RCC 7860 (cell line): ENCODE data around the gene PLCG1.

ENCODE experiments used
- DNase-seq: peaks from one replicate; pipeline ENCODE4 v3.0.0-alpha.2; 2015; ENCODE audit warnings: low spot score
- FAIRE-seq: peaks from 2 replicates; lab custom pipeline; 2012; peaks lifted over from hg19 to GRCh38; lab: Jason Lieb, UNC

PLCG1 gene

DNA sequence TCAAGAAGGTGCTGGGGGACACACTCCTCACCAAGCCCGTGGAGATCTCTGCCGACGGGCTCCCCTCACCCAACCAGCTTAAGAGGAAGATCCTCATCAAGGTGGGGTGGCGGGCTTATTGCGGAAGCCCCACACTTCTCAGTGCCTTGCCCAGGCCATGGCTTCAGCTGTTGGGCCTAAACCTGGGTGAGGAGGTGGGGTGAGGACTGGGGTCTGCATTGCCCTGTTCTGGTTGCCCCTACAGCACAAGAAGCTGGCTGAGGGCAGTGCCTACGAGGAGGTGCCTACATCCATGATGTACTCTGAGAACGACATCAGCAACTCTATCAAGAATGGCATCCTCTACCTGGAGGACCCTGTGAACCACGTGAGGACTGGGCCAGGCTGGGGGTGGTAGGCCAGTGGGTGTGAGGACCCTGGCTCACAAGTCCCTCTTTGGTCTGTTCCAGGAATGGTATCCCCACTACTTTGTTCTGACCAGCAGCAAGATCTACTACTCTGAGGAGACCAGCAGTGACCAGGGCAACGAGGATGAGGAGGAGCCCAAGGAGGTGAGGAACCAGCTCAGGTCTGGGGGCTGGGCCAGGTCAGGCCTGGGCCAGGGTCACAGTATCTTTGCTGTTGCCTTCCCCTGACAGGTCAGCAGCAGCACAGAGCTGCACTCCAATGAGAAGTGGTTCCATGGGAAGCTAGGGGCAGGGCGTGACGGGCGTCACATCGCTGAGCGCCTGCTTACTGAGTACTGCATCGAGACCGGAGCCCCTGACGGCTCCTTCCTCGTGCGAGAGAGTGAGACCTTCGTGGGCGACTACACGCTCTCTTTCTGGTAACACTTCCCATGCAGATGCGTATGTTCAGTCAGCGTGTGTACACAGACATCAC, 27.9 kb downstream of the PLCG1 start:
- no peak for DNase-seq
- FAIRE-seq = no peak

DNA sequence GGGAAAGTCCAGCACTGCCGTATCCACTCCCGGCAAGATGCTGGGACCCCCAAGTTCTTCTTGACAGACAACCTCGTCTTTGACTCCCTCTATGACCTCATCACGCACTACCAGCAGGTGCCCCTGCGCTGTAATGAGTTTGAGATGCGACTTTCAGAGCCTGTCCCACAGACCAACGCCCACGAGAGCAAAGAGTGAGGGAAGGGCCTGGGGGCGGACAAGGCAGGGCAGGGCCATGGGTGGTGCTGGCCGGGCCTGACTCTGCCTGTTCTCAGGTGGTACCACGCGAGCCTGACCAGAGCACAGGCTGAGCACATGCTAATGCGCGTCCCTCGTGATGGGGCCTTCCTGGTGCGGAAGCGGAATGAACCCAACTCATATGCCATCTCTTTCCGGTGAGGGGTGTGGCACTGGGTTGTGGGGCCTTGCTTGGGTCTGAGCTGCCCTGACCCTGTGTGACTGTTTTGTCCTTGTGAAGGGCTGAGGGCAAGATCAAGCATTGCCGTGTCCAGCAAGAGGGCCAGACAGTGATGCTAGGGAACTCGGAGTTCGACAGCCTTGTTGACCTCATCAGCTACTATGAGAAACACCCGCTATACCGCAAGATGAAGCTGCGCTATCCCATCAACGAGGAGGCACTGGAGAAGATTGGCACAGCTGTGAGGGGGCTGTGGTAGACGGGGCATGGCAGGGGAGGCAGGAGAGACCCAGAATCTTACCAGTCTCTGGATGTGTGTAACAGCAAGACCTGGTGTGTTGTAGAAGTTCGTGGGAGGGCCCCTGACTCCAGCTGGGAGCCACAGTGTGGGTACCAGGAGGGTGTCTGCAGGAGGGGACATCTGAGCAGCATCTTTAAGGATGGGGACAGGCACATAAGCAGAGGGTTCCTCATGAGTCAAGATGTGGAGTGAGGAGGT, 29.1 kb downstream of the PLCG1 start:
- no peak for FAIRE-seq
- no peak for DNase-seq

DNA sequence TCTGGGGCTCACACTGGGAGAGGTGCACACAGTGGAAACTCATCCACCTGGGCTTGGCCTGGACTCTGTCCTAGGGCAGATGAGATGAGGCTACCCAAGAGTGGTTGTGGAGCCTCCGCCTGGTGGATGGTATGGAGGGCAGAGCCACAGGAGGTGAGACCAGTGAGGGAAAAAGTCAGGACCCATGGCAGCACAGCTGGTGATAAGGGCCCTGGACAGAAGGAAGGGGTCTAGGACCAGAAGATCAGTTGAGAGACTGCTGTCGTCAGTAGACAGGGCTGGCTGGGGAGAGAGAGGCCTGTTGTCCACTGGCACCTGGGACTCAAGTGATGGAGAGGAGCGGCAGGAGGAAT, 29.8 kb downstream of the PLCG1 start:
- FAIRE-seq (no peak), DNase-seq (no peak)

DNA sequence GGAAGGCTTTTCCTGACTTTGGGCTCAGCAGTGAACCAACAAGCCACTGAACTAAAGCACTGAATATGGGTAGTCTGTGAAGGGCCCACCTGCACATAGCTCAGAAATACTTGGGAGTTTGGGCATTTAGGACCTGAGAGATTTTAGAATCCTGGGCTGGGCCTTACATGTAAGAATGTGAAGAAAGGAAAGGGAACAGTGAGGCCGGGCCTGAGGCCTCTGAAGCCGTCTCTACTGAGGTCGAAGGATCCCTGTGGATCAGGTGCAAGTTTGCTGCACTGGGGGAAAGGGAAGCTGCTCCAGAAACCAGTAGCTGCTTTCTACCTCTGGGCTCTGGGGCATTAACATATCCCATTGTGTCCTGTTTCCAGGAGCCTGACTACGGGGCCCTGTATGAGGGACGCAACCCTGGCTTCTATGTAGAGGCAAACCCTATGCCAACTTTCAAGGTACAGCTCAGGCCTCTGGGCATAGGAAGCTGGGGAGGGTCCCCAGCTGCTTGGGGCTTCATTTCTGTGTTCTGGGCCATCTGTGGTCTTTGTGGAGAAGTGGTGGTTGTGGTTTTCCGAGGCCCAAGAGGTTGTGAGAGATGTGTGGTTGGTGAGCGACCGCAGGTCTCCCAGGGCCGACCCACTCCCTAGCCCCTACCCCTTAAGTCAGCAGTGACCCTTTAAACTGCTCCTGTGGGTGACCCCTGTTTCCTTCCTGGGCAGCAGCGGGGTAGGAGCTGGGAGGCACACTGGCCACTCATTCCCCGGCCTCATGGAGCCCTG, 30.3 kb downstream of the PLCG1 start:
- FAIRE-seq = no peak
- no peak for DNase-seq

DNA sequence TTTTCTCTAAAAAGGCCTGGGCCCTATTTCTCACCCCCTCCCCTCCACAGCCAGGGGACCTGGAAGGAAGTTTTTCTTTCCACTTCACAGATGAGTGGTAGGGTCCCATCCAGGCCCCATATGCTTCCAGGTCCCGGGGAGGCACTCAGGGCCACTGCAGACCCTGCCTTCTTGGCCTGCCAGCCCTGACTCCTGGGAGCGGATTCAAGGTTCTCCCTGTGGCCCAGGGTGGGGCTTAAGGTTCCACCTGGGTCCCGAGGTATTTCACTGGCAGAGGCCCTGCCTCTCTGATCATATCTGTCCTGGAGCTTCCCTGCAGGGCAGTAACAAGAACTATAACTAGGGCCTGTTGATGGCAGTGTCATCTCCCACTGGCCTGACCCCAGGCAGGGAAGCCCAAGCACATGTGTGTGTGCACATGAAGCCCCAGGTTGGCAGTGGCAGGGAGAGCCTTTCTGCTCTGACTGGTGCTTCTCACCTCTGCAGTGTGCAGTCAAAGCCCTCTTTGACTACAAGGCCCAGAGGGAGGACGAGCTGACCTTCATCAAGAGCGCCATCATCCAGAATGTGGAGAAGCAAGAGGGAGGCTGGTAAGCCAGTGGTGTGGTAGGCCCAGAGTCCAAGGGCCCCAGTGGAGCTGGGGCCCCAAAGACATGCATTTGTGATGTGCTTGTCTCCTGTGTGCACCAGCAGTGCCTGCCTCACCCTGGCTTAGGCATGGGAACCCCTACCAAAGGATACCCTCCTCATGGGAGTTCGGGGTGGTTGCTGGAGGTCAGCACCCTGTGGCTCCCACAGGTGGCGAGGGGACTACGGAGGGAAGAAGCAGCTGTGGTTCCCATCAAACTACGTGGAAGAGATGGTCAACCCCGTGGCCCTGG, 31.2 kb downstream of the PLCG1 start:
- no peak for DNase-seq
- FAIRE-seq = no peak

DNA sequence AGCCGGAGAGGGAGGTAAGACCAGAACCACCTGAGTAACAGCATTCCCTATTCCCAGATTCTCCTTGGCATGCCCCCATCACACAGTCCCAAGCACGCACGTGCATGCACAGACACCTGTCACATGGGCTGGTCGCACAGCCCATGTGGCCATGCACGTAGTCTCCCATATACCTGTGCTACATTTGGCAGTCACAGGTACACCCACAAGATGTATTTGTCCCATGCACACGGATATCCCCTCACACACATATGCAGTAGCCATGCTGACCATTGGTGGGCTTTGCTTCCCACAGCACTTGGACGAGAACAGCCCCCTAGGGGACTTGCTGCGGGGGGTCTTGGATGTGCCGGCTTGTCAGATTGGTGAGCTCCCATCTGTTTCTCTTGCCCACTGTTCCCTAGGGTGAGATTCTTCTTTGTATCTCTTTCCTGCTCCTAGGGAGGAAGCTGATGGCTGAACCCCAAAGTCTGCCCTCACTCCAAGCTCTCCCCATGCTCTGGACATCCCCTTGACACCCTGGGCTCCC, 31.9 kb downstream of the PLCG1 start:
- FAIRE-seq = no peak

DNA sequence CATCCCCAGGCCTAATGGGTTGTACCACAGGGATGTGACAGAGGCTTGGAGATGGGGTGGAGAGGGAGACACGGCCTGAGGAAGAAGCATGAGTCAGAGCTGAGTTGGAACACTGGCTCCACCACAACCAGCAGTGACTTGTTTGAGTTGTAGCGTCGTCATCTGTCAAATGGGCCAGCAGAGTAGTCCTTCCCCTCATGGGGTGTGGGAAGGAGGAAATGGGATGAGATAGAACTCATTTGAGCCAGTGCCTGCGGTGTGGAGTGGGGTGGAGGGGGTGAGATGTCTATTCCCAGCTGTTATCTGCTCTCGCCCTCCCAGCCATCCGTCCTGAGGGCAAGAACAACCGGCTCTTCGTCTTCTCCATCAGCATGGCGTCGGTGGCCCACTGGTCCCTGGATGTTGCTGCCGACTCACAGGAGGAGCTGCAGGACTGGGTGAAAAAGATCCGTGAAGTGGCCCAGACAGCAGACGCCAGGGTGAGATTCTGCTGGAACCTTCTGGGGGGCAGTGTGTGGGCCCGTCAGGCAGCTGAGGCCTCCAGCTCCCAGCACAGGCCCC, 32.5 kb downstream of the PLCG1 start:
- DNase-seq (peak; percentile 70), FAIRE-seq (peak; percentile 35)

More for the DNA sequence above, 31.9 kb downstream of the PLCG1 start:
- DNase-seq = no peak

DNA sequence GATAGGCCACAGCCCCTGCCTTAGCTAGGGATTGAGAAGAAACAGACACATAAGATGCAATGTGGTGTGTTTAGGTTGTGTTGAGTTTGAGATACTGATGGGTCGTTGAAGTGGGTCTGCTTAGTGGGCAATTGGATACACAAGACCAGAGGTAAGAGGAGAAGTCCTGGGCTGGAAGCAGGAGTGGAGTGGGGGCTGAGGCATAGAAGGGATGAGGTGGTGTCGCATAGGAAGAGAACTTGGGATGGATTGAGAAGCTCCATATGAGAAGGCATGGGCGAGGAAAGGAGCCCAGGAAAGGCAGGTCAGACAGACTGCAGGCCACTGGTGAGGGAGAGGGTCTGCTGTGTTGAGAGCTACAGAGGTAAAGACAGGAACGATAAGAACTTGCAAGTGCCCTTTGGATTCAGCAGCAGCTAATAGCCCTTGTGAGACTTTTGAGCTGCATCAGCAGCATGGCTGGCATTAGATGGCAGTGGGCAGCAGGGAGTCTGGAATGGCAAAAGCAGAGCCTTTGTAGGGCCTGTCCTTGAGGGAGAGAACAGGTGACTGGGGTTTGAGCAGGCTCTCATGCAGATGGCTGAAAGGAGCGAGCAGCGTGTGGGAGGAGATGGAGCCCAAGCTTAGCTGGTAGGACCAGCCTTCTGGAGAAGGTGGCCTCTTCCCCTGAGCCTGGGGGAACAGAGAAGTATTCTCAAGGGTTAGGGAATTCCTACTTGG, 33.2 kb downstream of the PLCG1 start:
- FAIRE-seq (no peak), DNase-seq (no peak)

DNA sequence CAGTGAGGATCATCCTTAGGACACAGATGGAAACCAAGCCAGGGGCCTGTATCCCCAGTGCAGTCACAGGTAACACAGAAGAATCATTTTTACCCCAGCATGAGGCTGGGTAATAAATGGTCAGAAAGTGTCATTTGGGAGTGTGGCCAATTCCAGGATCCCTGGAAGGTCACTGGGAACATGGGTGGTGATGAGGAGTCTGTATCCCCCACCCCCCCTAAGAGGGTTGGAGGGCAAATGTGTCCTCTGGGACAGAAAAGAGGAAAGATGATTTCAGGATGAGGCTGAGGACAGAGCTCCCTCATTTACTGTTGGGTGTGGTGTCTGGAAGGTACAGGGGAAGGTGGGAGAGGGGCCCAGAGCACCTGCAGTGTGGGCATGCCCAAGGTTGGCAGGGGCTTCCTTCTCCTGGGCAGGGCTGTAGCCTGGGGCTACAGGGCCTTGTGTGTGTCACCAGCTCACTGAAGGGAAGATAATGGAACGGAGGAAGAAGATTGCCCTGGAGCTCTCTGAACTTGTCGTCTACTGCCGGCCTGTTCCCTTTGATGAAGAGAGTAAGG, 34.5 kb downstream of the PLCG1 start:
- DNase-seq = no peak
- no peak for FAIRE-seq

DNA sequence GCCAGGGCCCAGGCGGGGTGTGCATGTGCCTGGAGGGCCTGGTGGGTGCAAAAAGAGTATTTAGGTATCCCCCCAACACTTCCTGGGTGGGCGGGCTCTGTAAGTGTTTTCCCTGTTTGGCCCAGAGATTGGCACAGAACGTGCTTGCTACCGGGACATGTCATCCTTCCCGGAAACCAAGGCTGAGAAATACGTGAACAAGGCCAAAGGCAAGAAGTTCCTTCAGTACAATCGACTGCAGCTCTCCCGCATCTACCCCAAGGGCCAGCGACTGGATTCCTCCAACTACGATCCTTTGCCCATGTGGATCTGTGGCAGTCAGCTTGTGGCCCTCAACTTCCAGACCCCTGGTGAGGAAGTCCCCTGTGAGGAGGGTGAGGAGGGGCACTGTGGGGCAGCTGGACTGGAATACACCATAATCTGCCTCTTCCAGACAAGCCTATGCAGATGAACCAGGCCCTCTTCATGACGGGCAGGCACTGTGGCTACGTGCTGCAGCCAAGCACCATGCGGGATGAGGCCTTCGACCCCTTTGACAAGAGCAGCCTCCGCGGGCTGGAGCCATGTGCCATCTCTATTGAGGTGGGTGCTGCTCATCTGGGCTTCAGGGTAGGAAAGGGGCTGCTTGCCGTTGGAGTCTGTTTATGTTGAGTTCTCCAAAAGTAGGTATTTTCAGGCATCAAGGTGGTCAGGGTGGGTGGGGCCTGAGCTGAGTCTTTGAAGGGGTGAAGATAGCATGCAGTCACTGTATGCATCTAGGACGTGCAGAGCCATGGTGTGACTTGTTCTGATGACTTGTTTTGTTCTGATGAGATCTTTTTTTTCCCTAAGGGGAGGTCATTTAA, 35.2 kb downstream of the PLCG1 start:
- no peak for FAIRE-seq
- DNase-seq = no peak

DNA sequence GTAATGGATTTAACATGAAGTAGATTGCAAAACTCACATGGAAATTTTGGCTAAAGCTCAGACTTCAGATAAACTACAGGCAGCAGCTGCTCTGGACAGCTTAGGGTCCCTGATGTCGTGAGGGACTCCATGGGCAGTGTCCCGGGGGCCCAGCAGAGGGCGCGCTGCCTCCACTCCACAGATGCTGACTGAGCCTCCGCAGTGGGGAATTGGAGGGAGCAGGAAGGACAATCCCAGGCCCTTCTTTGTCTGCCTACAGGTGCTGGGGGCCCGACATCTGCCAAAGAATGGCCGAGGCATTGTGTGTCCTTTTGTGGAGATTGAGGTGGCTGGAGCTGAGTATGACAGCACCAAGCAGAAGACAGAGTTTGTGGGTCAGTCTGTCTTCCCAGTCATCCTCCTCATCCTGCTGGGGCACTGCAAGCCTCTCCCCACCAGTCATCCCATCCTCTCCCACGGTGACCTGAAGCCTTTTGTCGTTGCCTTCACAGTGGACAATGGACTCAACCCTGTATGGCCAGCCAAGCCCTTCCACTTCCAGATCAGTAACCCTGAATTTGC, 35.9 kb downstream of the PLCG1 start:
- FAIRE-seq = no peak
- DNase-seq = peak; percentile 33

DNA sequence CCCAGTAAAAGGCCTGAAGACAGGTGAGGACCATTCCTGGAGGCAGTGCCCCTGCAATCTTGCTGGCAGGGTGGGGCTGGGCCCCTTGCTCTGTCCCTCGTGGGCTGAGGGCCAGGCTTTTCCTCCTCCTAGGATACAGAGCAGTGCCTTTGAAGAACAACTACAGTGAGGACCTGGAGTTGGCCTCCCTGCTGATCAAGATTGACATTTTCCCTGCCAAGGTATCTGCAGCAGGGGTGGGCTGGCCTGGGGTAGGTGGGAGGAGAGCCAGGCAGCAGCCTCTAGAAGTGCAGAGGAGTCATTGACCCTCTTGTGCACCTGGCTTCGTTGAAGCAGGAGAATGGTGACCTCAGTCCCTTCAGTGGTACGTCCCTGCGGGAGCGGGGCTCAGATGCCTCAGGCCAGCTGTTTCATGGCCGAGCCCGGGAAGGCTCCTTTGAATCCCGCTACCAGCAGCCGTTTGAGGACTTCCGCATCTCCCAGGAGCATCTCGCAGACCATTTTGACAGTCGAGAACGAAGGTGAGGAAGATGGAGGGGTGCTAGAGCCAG, 36.5 kb downstream of the PLCG1 start:
- FAIRE-seq (no peak), DNase-seq (no peak)

DNA sequence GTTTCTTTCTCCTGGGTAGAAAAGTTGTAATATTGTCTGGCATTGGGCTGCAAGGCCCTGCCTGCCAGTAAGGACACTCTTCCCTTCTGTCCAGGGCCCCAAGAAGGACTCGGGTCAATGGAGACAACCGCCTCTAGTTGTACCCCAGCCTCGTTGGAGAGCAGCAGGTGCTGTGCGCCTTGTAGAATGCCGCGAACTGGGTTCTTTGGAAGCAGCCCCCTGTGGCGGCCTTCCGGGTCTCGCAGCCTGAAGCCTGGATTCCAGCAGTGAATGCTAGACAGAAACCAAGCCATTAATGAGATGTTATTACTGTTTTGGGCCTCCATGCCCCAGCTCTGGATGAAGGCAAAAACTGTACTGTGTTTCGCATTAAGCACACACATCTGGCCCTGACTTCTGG, 37.0 kb downstream of the PLCG1 start:
- DNase-seq = no peak
- no peak for FAIRE-seq

DNA sequence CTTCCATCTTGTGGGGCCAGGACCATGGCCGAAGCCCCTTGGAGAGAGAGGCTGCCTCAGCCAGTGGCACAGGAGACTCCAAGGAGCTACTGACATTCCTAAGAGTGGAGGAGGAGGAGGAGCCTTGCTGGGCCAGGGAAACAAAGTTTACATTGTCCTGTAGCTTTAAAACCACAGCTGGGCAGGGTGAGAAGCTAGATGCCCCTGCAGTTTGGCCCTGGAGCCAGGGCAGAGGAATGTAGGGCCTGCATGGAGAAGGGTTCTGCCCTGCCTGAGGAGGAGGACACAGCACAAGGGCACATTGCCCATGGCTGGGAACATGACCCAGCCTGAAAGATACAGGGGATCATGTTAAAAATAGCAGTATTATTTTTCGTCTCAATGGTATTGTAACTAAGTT, 37.4 kb downstream of the PLCG1 start:
- DNase-seq (no peak), FAIRE-seq (no peak)

DNA sequence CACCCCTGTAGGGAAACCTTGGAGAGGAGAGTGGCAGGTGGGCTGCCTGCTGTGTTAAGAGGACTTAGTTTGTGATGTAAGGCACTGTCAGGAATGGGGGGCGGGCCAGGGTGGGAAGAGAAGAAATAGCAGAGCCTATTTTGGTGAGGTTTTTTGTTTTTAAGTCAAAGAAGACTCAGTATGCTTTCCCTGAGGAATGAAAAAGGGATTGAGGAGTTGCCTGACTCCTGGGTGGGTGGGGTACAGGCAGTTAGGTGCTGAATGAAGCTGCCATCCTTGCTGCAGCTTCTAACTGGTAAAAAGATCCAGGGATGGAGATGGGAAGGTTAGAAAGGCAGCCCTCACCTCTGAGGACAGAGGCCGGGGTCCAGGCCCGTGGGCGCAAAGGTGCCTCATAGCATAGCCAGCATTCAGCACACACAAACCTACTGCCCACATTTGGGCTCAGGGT, 37.9 kb downstream of the PLCG1 start:
- DNase-seq (no peak), FAIRE-seq (no peak)

DNA sequence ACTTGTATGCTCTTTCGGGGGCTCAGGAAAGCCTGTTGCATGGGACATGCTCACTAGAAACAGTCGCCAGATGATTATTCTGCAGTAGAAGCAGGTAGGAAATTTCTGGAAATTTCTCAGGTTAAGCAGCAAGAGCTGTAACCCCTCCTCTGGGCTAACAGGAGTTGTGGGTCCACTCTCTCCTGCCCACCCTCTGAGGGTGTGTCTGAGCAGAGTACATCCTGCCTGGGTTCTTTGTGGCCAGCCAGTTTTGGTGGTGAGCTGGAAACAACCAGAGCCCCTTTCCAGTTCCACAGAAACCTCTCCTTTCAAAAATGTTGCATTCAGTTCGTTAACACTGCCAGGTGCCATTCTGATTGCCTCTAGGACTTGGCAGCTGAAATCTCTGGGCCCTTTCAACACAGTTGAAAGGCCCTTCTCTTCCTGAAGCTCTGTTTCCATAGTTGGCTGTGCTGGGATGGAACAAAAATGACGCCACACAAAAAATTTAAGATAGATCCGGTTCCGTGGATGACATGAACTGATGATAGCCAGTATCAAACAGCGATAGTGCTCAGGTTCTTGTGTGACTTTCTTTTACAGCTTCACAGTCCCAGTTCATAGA, 38.5 kb downstream of the PLCG1 start:
- FAIRE-seq = no peak

More for the DNA sequence above, 38.5 kb downstream of the PLCG1 start:
- DNase-seq = no peak
